HG03064 (cell line): ENCODE data around the gene COMMD7.
"Not testable (repeated sequence)": the region's sequence is repeated elsewhere in the genome, so short reads cannot be mapped to it uniquely, and the experiment has no call there.

Experiments used
- ATAC-seq: cut with Tn5 transposase; IDR thresholded peaks from one replicate; pipeline ENCODE4 v1.9.1; 2021; ENCODE audit warnings: low read depth; ENCODE audit not compliant: unreplicated experiment

Gene COMMD7

GRCh38 chr20:32737371-32738223 is 5.7 kb downstream of the COMMD7 start:
- ATAC-seq = no peak

- no peak for ATAC-seq
These were observed 11.4 kb downstream of the COMMD7 start for GRCh38 chr20:32731882-32732266.

- ATAC-seq = not testable (repeated sequence)
These were observed 13.9 kb downstream of the COMMD7 start for GRCh38 chr20:32729334-32729733.

- not testable (repeated sequence) for ATAC-seq
These were observed 14.8 kb downstream of the COMMD7 start for GRCh38 chr20:32728435-32728834.

DNA sequence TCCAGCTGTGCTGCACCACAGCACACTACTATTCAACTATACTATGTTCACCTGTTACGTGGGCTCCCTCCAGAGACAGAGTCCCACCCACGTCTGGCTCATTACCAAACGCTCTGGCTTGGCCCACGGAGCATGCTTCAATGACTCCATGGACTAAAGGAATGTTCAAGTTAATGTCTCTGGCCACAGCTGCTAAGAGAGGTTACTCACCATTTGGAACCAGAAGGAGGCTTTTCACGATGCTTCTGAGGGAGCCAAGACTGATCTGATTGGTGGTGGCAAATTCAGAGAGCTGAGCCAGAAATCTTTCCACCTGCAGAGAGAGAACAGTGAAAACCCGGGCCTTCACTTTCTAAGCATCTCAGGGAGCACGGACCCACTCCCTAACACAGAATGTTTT is 15.6 kb downstream of the COMMD7 start:
- no peak for ATAC-seq

GRCh38 chr20:32718749-32719348 is 24.4 kb downstream of the COMMD7 start:
- no peak for ATAC-seq

DNA sequence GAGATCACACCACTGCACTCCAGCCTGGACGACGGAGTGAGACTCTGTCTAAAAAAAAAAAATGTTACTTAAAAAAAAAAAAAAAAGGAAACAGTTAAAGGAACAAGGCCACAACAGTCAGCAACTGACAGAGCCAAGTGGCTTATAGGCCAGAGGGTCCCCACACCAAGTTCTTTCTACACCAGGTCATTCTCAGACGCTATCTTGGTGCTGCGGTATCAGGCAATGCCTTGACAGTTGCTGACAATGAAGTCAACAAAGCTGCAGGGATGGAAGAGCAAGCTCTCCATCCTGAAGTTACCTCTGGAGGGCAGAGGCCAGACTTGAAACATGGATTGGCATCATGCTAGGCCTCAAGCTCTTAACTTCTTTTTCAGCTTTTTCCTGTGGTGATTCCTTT is 31.9 kb downstream of the COMMD7 start:
- ATAC-seq = no peak

- no peak for ATAC-seq
These were observed 33.6 kb downstream of the COMMD7 start for GRCh38 chr20:32709632-32710121.

- ATAC-seq = not testable (repeated sequence)
These were observed 34.1 kb downstream of the COMMD7 start for GRCh38 chr20:32709029-32709631.

GRCh38 chr20:32707691-32708581 is 35.3 kb downstream of the COMMD7 start:
- no peak for ATAC-seq

DNA sequence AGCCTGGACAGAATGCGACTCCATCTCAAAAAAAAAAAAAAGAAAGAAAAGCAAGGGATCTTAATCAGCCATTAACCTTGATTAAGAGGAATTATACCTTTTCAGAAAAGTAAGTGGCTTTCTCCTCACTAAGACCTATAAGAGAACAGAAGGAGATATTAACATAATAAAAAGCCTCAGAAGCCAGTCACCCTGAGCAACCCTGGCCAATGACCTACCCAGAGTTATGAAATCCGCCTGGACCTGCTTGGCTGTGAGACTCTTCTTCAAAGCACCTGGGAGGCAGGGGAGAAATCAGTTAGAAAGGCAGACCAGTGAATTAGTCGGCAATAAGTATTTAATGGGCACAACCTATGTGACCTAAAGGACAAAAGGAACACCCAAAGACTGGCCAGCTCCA is 36.8 kb downstream of the COMMD7 start:
- ATAC-seq = no peak

DNA sequence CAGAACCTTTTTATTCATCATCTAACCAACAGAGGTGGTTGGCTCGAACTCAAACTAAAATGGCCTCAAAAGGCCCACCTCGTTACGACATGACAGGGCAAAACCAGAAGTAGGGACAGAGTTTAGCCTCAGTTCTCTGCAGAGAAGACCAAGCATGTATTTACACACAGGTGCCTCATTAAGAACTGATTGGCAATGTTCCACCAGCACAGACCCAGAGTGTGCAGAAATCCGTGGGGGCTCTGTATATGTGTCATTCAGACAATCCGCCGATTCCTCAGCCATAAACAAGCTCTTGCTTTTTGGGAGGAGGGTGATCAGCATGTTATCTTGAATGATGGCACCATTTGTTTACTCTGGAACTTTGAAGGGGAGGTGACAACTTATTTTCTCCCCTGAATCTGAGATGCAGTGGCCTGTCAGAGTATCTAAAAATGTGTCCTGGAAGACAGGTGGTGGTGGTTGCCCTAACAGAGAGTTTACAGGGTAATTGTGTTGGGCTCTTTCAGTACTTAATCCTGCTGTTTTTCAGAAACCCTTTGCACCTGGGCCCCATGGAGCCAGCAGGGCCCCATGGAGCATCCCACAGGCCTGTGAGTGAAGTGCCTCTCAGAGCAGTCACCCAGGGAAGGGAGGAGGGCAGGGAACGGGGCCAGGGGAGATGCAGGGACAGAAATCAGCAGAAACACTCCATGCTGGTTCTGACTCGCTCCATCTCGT is 40.4 kb downstream of the COMMD7 start:
- ATAC-seq = no peak

DNA sequence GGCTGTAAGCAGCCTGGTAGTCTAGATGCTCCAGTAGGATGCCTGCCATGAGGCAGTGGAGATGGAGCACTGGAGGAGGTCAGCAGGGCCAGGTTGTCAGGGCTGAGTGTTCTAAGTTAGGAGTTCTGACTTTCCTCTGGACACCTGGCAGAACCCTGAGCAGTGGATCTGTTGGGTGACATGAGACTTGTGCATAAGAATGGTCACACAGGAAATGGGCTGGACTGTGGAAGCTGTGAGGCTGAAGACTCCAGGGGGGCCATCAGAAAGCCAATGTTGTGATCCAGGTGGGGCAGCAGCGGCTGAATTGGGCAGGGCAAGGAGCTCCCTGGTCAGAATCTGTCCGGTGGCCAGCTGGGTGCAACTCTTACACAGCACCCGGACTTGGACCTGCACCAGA is 45.7 kb downstream of the COMMD7 start:
- no peak for ATAC-seq

DNA sequence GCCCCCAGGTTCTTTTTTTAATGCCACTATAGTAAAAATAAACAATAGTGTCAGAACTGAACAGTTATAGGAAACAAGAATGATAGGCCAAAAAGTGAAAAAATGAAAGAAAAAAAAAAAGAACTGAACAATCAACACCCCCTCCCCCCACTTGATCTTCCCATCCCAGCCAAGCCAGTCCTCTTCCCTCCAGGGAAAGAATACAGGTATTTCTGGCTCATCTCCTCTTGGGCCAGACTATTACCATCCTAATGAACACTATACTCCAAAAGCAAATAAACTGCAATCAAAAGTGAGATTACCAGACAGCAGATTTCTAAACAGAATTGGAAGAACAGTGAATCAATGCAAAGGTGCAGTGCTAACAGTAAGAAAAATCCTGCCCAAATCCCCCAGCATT is 48.2 kb downstream of the COMMD7 start:
- no peak for ATAC-seq

- not testable (repeated sequence) for ATAC-seq
These were observed 54.3 kb downstream of the COMMD7 start for GRCh38 chr20:32688966-32689365.

- ATAC-seq = no peak
These were observed 56.1 kb downstream of the COMMD7 start for GRCh38 chr20:32687180-32687532.

GRCh38 chr20:32686530-32687179 is 56.6 kb downstream of the COMMD7 start:
- no peak for ATAC-seq

DNA sequence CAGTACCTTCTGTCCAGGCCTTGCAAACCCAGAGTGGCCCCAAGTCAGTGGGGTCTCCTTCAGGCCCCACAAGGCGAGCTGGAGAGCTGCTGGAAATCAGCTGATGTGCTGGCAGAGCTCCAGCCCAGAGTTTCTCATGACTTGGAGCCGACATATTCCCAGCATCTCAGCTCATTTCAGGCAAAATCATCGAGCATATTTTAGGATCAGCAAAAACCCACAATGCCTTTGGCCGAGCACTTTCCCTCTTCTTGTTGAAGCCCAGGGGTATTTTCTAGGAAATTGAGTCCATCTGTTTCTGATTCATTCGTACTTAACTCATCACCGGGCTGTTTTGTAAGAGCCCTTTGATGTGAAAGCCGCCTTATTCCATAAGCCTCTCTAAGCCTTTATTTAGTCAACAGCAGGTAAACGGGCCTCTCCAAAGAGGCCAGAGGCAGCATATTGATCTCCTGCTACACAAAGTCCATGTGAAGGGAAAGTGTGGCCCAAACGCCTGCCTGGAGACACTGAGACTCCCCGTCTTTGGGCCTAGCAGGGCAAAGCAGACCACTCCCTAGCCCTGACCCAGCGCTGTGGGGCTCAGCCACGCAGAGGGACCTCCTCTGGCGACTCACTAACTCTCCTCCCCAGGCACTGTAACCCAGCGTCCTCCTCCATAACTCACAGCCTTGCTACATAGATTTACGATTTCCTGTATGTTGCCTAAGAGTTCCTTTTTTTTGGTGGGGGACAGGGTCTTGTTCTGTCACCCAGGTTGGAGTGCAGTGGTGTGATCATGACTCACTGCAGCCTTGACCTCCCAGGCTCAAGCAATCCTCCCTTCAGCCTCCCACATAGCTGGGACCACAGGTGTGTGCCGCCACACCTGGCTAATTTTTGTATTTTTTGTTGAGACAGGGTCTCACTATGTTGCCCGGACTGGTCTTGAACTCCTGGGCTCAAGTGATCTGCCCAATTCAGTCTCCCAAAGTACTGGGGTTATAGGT is 57.4 kb downstream of the COMMD7 start:
- no peak for ATAC-seq
